Gastrocnemius medialis (tissue), 4 donors: ENCODE measurements around the gene EDEM3. TPM values are rescaled to one million over a fixed set of nuclear protein-coding genes. Genes with fewer than 3 reads are reported as not detected.

Source experiments
- ATAC-seq, 2 donors: fragments of 150-250 bp; one replicate each; pipeline ENCODE4 v1.9.1; 2016
- DNase-seq, 2 donors: peaks; one replicate each; pipeline ENCODE4 v3.0.0-alpha.2; 2019
- H3K27ac ChIP-seq, 4 donors: fragments of 200-600 bp; sonication (generic); 1 replicate in 1 of 4; 2 replicates in 3 of 4; pipeline ENCODE4 v1.5.1; 2016 to 2018; ENCODE audit warnings: mild to moderate bottlenecking in 2 of 4, moderate library complexity in 1 of 4
- H3K27me3 ChIP-seq, 3 donors: fragments of 200-600 bp; sonication (generic) in 2 of 3; 1 replicate in 1 of 3; 2 replicates in 2 of 3; pipeline versions ENCODE4 v1.5.1 to v1.6.0; 2016 to 2019; ENCODE audit warnings: mild to moderate bottlenecking in 1 of 3, moderate library complexity in 1 of 3
- H3K36me3 ChIP-seq, 2 donors: fragments of 200-600 bp; sonication (generic) in 1 of 2; one replicate each; pipeline ENCODE4 v1.5.1; 2017 to 2018
- H3K4me1 ChIP-seq, 2 donors: fragments of 200-600 bp; sonication (generic) in 1 of 2; one replicate each; pipeline ENCODE4 v1.5.1; 2016 to 2017; ENCODE audit warnings: mild to moderate bottlenecking in 2 of 2
- H3K4me3 ChIP-seq, 4 donors: fragments of 200-600 bp; sonication (generic) in 3 of 4; 1 replicate in 1 of 4; 2 replicates in 3 of 4; pipeline ENCODE4 v1.5.1; 2016 to 2019; ENCODE audit warnings: mild to moderate bottlenecking in 2 of 4
- H3K9me3 ChIP-seq, 3 donors: fragments of 200-600 bp; sonication (generic) in 2 of 3; 1 replicate in 1 of 3; 2 replicates in 2 of 3; pipeline ENCODE4 v1.5.1; 2016 to 2019
- CTCF ChIP-seq, 5 experiments: fragments of 450-650 bp in 3 of 5; fragments of 200-600 bp in 2 of 5; sonication (generic) in 2 of 5; IDR thresholded peaks in 4 of 5; conservative IDR thresholded peaks in 1 of 5; 1 replicate in 4 of 5; 2 replicates in 1 of 5; pipeline ENCODE4 v1.5.1; 2016 to 2019; ENCODE audit warnings: antibody characterized with exemption in 5 of 5, mild to moderate bottlenecking in 3 of 5, moderate library complexity in 3 of 5
- POLR2A ChIP-seq, 2 donors: fragments of 450-650 bp; IDR thresholded peaks; one replicate each; pipeline ENCODE4 v1.6.1; 2017; ENCODE audit warnings: antibody characterized with exemption in 2 of 2, mild to moderate bottlenecking in 2 of 2, moderate library complexity in 2 of 2
- in situ Hi-C, 4 donors: fragments of 200-750 bp; cut with MboI; loops; one replicate each; pipeline versions ENCODE4 v1.15.0 to v1.8.0; 2017; ENCODE audit warnings: low sequenced_read_pairs in 4 of 4
- intact Hi-C: fragments of 100-400 bp; cut with DNase I; formaldehyde crosslinking; loops from one replicate; pipeline ENCODE4 v1.15.1; 2023; ENCODE audit warnings: low total_unique reads
- total RNA-seq, 4 donors: library from RNA; depleted of rRNA; stranded (reverse); fragments of >200 nt; gene quantifications; one replicate each; pipeline versions ENCODE4 v1.1.0 to v1.2.3, GENCODE V29; 2016

The EDEM3 gene
- total RNA-seq, 4 donors from 2014 or later: 18.1 to 51.1 (median 31.9) TPM

GRCh38 chr1:184640505-184640904 is 114.2 kb downstream of the EDEM3 start:
- intact Hi-C loops: no loop called here
- ATAC-seq: no peak
- H3K27ac ChIP-seq: no peak overlapping the region

More at GRCh38 chr1:184640505-184640904, 114.2 kb downstream of the EDEM3 start:
- H3K4me1 ChIP-seq: no peaks in the 10 kb centered on the region
- H3K27me3 ChIP-seq: no peaks in the 10 kb centered on the region
- in situ Hi-C loops: no loop called here
- no peaks in the 10 kb centered on the region for H3K9me3 ChIP-seq
- TF ChIP-seq CTCF (IDR thresholded peaks at IDR 0.05 in 4 of 5, conservative IDR thresholded peaks at IDR 0.05 in 1 of 5) (no peak), POLR2A (IDR thresholded peaks at IDR 0.05) (no peak)
- DNase-seq: no peak
- no peak overlapping the region for H3K4me3 ChIP-seq
- no peaks in the 10 kb centered on the region for H3K36me3 ChIP-seq

Other genes with a start within 250 kb of the EDEM3 start
- 100 to 1,000 TPM in 1 of 4 donors, 10 to 100 TPM in 3; 11.7 to 125 (median 19.7) TPM for gene NIBAN1, start 219.7 kb upstream of the EDEM3 start, total RNA-seq